ENCODE data around the gene CELSR2.

CELSR2 gene

GRCh38 chr1:109252893-109253802 is 3.8 kb downstream of the CELSR2 start:
- no peak for DNase-seq

- DNase-seq, result peak; percentile 45
Measured at GRCh38 chr1:109253803-109254620, 4.7 kb downstream of the CELSR2 start.

DNA sequence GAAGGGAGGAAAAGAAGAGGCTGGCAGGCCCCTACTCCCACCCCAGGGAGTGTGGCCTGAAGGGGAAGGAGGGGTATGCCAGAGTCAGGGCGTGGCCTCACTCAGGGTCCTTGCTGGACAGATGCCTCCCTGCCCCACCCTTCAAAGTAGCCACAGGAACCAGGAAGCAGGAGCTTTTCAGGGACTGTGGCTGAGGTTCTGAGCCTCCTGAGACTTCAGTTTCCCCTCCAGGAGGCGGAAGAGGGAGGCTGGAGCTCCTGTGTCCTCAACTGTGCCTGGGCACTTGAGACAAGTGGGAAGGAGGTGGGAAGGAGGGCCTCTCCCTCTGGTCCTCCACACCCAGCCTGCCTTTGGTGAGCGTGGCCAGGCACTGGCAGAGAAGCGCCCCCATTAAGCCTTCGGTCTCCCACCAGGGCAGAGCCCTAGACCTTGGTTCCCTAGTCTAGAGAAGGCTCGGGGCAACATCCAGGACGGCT is 5.3 kb downstream of the CELSR2 start:
- peak; percentile 50 for DNase-seq

DNA sequence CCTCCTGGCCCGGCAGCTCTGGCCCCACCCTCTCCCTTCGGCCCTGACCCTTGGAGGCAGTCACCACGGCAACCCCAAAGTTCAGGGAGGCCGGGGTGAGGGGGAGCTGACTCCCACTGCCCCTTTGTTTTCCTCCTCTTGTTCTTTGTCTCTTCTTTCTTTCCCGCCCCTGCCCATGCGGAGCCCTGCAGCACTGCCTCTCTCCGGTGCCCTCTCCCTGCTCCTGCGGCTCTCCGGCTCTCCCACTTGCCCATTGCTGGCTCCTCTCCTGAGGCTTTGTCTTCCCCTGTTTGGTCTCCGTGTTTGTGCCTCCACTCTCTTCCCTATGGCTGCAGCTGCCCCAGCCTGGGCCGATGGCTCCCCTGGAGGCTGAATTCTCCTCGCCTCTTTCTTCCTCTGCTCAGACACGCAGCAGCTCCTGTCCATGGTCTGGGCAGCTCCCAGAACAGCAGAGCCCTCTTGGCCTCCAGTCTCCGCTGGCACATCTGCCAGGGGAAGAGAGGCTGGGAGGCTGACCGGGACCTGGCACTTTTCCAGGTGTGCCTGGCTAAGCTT is 5.8 kb downstream of the CELSR2 start:
- peak; percentile 85 for DNase-seq

DNA sequence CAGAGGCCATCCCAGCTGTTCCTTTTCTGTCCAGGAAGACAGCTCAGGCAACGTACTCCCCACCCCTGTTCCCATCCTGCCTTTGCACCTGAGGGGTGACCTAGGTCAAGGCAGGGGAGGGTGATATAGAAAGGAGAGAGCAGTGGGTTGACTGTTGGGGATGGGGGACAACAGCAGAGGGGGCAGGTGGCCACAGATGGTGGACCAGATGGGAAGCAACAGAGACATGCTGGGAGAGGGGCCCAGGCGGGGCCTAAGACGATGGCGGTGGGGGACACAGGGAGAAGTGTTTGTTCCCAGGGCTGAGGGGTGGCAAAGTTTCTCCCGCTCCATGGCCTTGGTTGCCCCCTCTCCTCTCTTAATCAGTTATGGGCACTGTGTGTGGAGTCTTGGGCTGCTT is 6.3 kb downstream of the CELSR2 start:
- DNase-seq, result peak; percentile 90

DNA sequence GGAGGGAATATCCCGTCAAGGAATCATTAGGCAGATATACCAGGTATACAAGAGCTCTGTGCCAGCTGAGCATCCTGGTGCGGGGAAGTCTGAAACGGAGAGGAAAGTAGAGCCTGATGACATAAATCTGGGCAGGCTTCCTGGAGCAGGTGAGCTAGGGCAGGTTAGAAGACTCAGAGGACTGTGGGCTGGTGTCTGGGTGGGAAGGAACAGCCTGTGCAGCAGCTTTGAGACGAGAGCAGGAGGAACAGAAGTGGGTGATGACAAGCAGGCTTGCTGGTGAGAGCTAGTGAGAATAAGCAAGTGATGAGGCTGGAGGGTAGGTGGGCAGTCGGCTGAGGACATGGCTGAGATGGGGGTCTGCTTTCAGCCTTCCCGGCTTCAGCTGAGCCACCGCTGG is 6.7 kb downstream of the CELSR2 start:
- peak; percentile 67 for DNase-seq

DNA sequence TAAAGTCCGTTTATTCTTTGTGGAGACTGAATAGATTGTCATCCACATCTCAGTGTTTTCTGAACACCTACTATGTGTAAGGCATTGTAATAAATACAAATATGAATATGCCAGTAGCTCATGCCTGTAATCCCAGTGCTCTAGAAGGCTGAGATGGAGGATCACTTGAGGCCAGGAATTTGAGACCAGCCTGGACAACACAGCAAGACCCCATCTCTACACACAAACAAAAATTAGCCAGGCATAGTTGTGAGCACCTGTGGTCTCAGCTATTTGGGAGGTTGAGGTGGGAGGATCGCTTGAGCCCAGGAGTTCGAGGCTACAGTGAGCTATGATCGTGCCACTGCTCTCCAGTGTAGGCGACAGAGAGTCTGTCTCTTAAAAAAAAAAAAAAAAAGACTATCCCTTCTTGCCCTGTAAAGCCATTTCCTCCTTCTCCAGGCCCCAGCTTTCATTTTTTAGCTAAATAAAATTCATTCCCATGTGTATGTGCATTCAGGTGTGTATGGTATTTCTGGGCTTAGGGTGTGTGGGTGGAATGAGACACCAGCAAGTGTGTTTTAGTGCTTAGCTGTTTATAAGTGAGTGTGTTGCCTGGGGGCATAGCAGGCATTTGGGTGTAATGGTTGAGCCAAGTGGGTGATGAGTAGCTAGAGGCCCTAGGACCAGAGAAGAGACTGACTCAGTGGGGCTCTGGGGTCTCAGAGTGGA is 7.8 kb downstream of the CELSR2 start:
- DNase-seq, result no peak

GRCh38 chr1:109257682-109258421 is 8.5 kb downstream of the CELSR2 start:
- DNase-seq, result no peak

GRCh38 chr1:109258481-109259466 is 9.4 kb downstream of the CELSR2 start:
- DNase-seq, result peak; percentile 39

- peak; percentile 39 for DNase-seq
Measured at GRCh38 chr1:109259674-109260557, 10.6 kb downstream of the CELSR2 start.

- no peak for DNase-seq
Measured at GRCh38 chr1:109261006-109261405, 11.7 kb downstream of the CELSR2 start.

DNA sequence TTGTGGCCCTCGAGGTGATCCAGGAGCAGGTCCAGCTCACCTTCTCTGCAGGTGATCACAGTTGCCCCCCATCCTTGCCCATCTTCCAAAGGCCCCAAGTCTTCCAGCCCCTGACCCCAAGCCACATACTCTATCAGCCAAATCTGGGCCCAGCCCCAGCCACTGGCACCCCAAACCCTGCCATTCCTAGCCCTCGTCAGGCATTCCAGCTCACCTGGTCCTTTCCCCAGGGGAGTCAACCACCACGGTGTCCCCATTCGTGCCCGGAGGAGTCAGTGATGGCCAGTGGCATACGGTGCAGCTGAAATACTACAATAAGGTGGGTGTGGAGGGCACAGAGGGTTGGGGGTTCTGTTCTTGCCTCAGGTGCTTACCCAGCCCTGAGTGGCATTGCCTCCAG is 12.2 kb downstream of the CELSR2 start:
- no peak for DNase-seq

- DNase-seq, result no peak
Measured at GRCh38 chr1:109262231-109263055, 13.1 kb downstream of the CELSR2 start.

DNA sequence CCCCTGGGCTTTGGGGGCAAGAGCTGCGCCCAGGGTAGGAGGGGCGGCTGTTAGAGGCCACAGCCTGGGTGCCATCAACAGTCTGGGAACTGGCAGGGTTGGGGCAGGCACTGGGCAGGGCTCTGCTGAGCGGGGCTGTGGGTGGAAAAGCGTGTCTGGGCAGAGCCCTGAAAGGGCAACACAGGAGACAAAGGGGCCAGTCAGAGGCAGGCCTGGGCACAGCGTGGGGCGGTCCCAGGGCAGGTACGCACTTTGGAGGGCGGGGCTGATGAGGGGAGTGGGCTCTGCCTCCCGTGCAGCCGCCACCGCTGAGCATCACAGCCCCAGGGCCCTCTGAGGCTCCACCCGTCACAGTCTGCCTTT is 13.9 kb downstream of the CELSR2 start:
- DNase-seq, result no peak

DNA sequence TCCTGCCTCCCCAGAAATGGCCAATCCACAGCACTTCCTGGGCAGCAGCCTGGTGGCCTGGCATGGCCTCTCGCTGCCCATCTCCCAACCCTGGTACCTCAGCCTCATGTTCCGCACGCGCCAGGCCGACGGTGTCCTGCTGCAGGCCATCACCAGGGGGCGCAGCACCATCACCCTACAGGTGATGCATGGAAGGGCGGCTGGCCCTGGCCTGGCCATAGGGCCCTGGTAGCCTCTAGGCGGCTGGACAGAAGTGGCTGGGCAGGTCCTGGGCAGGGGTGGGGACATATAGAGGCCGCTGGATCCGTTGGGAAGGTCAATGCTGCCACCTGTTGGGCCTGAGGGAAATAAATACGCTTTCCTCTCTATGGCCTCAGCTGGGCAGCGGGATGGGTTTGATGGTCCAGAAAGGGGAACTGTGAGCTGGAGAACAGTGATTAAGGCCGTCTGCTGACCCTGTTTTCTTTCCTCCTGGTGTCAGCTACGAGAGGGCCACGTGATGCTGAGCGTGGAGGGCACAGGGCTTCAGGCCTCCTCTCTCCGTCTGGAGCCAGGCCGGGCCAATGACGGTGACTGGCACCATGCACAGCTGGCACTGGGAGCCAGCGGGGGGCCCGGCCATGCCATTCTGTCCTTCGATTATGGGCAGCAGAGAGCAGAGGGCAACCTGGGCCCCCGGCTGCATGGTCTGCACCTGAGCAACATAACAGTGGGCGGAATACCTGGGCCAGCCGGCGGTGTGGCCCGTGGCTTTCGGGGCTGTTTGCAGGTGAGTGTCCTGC is 14.4 kb downstream of the CELSR2 start:
- DNase-seq, result peak; percentile 80

GRCh38 chr1:109264379-109264755 is 15.0 kb downstream of the CELSR2 start:
- DNase-seq, result no peak

DNA sequence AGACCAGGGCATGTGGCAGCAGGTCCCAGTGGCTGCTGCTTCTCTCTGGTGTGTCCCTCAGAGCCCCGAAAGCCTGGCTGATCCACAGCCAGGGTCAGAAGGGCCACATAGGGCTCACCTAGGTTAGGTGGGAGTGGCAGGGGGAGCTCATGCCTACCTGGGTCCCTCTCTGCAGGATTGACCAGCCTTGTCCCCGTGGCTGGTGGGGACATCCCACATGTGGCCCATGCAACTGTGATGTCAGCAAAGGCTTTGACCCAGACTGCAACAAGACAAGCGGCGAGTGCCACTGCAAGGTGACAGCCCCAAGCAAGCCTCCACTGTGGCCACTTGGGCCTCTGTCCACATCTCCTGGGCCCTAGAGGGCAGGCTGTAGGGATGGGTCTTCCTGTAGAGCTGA is 15.7 kb downstream of the CELSR2 start:
- DNase-seq, result no peak

- no peak for DNase-seq
Measured at GRCh38 chr1:109265741-109266330, 16.5 kb downstream of the CELSR2 start.

Measured in NCI-H82 (cell line).